Measurements from ENCODE around the gene RARB.

RARB gene
- 0 reads per million in 2 donors for total RNA-seq

DNA sequence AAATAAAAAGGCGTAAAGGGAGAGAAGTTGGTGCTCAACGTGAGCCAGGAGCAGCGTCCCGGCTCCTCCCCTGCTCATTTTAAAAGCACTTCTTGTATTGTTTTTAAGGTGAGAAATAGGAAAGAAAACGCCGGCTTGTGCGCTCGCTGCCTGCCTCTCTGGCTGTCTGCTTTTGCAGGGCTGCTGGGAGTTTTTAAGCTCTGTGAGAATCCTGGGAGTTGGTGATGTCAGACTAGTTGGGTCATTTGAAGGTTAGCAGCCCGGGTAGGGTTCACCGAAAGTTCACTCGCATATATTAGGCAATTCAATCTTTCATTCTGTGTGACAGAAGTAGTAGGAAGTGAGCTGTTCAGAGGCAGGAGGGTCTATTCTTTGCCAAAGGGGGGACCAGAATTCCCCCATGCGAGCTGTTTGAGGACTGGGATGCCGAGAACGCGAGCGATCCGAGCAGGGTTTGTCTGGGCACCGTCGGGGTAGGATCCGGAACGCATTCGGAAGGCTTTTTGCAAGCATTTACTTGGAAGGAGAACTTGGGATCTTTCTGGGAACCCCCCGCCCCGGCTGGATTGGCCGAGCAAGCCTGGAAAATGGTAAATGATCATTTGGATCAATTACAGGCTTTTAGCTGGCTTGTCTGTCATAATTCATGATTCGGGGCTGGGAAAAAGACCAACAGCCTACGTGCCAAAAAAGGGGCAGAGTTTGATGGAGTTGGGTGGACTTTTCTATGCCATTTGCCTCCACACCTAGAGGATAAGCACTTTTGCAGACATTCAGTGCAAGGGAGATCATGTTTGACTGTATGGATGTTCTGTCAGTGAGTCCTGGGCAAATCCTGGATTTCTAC lies at the start of gene RARB:
TSS of gene RARB (plus strand) at position 322 of the 847 bp plus-strand sequence. CDS start at position 791, 469 bp downstream.
- no peak for DNase-seq

DNA sequence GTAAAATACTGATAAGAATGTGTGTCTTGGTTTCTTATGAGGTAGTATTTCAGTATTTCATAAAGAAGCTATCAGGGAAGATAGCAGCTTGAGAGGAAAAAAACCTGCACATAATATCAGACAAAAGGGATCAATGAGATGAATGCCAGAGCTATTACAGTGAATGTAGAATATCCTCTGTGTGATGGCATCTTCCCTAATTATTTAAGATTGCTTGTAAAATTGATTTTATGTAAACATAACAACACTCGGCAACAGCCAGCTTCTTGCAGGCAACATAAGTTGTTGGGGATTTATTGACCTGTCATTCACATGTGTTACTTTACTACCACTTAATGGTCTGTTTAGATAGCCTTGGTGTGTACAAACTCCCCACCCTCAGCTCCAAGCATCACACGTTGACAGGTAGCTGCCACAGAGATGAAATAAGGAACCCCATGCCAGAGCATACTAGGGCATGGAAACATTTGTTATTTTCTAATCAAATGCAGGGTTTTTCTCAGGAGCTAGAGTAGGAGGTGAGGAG lies 49.2 kb upstream of the RARB start:
- no peak for DNase-seq

DNA sequence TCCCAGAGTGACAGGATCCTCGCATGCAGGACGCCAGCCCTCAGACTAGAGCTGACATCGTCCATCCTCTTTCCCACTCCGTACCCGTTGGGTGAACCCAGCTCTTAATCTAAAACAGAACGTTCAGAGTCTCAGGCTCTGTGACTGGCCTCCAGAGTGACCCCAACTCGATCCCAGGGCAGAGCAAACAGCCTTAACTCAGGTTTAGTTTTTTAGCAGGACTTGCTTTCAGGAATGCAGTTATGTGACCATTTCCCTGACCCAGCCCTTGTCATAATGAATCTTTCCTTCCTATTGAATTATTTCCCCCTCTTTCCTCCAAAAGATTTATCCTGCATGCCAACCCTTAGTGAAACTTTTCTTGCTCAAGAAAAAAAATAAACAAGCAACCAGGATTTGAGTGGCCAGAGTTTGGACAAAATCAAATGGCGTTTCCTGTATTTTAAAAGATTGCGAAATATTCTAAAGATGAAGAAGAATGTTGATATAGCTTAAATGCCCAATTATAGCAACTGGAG lies 47.8 kb upstream of the RARB start:
- no peak for DNase-seq

DNA sequence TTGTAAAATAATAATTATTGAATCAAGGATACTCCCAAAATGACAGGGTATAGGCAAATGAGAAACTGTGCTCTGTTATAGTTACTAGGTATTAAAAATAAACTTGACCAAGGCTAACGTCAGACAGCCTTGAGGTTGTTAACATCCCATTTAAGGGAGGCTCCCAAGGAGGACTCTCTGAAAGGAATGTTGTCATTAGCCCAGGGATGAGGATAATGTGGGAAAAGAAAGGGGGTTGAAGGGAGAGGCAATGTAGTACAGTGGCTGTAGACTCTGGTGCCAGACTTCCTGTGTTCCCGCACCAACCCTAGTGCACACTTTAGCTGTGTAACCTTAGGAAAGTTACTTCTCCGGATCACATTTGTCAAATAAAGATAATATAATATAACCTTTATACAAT lies 47.0 kb upstream of the RARB start:
- no peak for DNase-seq

DNA sequence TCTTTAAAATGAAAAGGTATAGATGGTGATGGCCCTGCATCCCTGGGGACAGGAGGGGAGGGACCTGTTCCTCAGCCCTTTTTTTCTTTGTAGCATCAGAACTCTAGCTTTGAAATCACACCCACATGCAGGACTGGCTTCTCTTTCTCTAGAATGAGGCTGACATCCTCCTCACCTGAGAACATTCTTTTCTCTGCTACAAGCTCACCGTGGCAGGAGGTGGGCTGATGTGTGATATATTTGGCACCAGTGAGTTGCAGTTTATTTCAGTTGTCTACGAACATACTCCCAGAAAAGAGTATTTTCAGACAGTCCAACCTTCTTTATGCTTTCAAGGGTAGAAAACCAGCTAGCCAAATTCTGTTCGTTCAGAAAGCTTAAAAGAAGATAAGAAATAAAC lies 43.6 kb upstream of the RARB start:
- DNase-seq: no peak

DNA sequence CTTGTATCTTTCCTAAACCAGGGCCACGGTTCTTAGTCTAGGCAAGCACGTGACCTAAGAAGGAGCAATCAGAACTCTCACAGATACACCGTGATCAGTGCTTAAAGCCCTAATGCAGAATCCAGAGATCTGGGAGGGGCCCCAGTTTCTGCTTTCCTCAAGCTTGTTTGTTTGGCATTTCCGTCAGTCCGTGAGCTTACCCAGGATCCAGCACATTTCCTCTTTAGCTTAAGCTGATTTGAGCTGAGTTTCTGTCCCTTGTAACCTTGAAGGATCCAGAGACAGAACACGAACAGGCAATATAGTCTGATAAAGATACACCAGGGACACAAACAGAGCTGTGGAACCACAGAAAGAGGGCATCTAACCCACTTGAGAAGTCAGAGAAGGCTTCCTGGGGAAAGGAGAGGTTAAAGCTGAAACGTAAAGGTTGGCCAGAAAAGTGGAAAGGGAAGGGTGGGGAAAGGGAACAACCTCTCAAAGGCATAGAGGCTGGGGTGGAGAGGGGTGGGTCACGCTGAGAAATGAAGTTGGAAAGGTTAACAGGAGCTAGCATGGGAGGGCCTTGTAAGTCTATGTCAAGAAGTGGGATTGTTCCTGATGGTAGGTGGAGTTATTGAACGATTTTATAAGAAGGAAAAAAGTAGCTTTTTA lies 42.1 kb upstream of the RARB start:
- no peak for DNase-seq

DNA sequence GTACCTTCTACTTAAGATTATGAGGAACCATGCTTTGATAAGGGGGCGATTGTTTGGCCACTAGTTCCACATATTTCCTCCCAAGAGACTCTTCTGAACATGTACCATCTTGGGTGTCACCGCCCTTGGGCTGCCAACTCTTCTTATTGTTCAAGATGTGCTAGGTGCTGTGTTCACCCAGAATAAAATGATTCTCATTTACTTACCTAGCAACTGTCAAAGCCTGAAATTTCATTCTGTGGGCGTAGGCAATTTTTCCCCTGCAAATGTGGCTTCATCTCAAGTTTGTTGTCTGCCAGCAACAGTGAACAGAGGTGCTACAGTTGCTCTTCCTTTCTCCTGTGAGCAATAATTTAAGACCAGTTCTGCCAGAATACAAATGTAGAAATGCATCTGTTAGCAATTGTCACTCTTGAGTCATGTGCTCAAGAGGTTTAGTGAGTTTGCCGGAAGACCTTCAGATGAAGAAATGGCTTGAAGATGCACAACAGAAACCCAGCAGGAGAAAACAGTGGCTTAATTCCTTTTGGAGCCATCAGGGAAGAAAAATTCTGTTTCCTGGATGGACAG lies 41.3 kb upstream of the RARB start:
- DNase-seq: no peak

DNA sequence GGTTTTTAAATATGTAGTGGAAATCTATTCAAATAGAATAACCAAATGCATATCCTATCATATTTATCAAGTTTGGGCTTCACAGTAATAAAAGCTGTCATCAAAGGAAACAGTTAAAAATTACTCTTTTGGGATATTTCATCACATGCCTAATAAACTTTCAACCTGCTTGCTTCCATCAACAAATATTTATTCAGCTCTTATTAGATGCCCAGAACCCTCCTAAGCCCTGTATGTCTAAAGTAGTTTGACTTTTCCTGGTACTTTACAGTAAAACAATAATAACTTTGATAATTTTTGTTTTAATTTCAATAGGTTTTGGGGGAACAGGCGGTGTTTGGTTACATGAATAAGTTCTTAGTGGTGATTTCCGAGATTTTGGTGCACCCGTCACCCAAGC lies 37.5 kb upstream of the RARB start:
- DNase-seq: no peak

DNA sequence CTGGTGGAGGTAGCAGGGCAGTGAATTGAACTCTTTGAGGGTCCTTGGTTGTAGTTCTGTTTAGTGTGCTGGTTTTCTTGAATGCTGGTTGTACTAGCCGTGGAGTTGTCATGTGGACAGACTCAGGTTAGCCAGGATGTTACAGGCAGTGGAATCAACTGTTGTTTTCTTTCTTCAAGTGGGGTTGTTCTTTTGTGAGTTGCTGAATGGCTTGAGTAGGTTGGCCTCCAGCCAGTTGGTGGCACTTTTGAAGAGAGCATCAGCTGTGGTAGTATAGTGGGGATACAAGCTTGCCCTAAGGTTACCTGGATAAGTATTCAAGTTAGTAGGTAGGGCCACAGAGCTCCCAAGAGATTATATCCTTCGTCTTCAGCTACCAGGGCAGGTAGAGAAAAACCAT lies 31.8 kb upstream of the RARB start:
- no peak for DNase-seq

DNA sequence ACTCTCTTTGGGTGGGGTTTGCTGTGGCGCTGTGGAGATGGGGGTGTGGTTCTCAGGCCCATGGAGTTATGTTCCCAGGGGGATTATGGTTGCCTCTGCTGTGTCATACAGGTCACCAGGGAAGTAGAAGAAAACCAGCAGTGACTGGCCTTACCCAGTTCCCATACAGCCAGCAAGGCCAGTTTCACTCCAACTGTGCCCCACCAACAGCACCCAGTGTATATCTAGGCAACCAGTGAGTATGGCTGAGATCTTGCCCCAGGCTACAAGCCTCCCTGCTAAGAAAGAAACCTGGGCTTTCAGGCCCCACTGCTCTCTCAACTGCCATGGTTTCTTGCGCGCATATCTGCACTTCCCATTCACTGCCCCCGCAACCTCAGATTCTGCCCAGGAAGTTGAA lies 31.4 kb upstream of the RARB start:
- DNase-seq: no peak

DNA sequence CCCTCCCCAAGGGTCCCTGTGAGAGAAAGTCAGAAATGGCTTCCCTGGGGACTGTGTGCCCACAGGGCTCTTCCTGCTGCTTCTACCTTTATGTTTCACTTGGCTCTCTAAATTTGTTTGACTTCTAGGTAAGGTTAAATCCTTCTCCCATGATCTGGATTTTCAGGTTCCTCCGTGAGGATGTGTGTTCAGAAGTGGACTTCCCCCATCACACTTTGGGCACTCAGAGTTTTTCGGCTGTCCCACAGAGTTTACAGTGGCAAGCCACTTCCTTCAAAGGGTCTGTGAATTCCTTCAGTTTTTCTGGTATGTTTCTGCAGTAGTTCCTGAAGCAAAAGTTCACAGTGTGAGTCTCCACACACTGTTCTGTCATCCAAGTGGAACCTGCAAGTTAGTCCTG lies 30.9 kb upstream of the RARB start:
- DNase-seq: no peak

DNA sequence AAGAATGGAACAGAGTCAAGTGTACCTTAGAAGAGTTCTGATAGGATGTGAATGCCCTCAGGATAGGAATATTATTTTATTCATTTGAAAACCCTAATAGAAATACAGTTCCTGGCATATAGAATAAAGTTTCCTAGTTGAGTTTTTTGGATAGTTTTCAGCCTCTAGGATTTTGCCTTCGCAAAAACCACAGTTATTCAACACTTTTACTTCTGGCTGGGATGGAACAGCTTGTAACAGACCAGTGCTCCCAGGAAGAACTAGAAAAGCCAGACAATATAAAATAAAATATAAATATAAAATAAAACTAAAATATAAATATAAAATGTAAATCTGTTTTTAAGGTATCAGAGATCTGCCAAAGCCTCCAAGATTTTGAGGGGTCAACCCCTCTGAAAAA lies 27.5 kb upstream of the RARB start:
- DNase-seq: no peak

DNA sequence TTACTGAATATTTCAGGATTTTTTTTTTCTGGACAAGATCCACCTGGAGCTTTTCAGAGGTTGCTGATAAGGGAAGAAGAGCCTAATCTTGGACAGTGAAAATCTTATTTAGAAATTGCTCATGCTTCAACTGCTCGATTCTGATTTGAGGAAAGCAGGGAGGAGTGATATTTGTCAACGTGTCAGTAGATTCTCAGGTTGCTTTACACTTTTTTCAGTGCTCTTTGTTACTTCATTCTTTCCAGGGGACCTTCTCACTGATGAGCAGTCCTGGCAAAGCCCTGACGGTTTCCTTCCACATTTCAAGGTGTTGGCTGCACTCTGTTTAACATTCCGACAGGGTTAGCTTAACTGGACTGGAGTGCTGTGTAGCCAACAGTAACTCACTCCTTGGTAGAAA lies 24.1 kb upstream of the RARB start:
- no peak for DNase-seq

DNA sequence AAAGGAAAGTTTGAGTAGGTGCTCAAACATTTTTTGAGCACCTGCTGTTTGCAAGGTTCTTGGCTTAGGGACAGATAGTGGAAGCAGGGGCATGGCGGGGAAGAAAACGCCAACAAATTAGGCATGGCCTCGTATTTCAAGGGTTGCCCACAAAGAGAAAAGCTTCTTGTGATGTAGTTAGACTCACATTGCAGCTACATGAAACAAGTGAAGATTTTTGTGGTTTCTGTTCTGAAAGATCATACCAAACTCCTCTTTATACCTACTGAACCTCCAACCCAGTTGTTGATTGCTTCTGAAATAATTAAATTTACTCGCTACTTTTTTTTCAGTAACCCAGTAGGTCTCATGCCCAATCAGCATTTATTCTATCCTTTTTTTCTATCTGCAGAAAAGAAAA lies 23.5 kb upstream of the RARB start:
- DNase-seq: no peak

DNA sequence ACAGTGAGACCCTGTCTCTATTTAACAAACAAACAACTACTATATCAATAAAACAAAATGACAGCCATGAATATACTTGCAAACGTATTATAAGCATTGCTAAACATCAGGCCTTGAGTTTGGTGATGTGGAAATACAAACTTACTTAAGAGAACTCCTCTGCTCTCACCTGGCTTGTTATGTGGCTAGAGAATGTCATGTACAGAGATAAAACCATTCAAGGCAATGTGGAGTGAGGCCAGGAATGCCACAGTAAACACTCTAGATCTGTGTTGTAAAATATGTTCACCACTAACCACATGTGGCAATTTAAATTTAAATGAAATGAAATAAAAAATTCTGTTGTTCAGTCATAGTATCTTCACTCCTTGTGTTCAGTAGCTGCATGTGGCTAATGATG lies 22.7 kb upstream of the RARB start:
- DNase-seq: no peak

DNA sequence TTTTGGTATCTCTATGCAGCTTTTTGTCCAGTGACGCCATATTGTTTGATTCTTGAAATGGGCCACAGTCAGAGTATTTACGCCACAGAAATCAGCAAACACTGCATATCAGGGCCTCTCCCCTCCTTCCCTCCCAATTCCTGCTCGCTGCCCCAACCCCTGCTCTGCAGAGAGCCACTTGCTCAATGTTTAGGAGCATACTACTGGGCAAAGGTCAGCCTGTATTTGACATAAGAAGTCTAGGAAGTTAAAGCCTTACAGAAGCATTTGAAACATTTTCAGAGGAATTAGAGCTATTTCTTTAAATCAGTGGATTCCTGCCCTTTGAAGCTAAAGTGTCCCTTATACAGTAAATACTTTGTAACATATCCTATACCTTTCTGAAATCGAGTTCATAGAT lies 17.4 kb upstream of the RARB start:
- no peak for DNase-seq

DNA sequence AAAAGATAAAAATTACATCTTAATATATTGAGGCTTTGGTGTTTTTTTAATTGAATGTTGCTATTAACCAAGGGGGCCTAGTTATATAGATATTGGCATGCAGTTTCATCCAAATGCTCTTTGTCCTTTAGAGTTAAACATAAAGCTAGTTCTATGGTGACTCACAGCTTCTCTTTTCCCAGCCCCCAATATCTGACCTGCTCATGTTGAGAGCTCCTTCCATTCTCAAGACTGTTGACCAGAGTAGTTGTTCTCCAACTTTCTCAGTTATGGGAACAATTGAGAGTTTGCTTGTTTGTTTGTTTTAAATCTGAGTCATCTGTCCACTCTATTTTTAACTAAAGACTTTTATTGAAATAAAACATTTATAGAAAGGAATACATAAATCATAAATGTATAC lies 15.8 kb upstream of the RARB start:
- no peak for DNase-seq

DNA sequence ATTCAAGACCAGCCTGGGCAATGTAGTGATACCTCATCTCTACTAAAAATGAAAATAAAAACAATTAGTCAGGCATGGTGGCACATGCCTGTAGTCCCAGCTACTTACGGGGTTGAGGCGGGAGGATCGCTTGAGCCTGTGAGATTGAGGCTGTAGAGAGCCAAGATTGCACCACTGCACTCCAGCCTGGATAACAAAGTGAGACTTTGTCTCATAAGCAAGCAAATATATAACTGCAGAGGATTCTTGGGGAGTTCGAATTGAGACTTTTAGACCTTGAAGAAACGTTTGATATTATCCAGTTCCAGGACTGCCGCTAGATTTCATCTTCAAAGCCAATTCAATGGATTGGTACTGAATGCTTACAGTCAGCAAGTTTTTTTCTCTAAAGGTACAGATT lies 11.9 kb upstream of the RARB start:
- no peak for DNase-seq

DNA sequence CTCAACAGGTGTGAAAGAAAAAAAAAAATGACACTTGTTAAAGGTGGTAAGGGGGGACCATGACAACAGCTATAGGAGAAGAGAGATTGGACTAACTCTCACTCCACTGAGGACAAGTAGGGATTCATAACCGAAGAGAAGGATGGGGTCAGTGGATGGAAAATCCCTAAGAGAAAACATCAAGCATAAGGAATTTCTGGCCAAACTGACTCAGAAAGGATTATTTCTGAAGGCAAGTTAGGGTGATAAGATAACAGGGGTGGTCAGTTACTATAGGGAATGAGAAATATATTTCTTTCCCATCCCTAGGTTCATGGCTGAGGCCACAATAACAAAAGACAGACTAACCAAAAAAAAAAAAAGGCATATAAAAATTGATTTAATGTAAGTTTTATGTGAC lies 9.5 kb upstream of the RARB start:
- DNase-seq: no peak

DNA sequence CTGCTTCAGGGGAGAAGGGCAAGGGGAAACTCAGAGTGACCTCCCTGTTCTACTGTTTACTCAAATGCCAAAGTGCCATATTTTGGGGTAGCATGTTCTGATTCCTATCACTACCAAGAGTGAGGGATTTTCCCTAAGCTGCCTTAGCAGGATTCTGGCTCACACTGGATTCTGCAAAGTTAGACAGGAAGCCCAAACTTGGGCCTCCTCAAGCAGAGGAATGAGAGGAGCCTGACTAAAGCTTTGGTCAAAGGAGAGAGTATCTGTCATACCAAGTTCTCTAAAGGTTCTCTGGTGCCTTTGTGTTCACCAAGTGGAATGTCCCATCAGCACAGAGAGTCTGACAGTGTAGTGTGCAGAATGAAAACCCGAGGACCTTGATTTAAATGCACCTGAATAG lies 8.8 kb upstream of the RARB start:
- no peak for DNase-seq

DNA sequence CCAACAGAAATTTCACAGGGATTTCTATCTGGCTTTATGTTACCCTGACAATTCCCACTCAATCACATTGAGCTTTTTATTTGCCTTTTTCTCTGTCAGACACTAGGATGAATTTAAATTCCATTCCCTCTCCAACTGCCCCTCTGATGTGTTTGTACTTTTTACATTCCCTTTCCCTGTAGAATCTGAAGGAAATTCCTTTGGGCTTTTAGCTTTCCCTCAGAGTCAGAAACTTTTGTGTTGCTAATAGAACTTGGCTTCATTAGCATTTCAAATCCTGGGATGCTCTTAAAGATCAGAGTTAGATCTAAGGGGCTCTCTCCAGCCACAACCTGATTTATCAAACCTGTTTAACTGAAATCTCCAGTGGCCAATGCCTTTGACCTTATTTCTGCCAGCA lies 7.9 kb upstream of the RARB start:
- DNase-seq: no peak

DNA sequence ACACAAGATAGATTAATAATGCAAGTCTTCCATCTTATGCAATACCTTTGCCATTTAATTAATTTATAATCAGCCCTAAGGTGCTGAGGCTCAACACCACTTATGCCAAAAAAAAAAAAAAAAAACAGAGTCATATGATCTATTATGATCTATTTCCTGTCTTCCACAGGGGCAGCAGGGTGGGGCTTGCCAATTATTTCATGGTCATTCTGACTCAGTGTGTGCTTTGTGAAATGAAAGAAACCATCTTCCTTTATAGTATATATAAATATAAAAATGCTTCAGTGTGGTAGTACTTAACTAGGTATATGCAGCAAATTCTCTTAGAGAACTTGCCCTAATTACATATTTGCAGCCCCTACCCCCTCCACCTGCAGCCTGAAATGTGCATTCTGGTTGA lies 7.2 kb upstream of the RARB start:
- no peak for DNase-seq

DNA sequence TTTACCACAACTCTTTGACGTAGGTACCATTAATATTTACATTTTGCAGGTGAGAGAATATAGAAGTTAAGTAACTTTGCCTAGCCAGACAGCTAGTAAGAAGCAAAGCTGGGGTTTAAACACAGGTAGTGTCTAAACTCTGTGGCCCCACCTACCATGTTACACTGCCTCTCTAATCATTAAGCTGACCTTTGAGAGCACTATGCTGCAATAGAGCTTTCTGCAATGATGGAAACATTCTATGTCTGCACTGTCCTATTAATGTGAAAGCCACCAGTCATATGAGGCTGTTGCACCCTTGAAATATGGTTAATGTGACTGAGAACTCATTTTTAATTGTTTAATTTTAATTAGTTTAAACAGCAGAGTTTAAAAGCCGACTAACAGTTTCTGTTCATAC lies 6.3 kb upstream of the RARB start:
- DNase-seq: no peak
